Urinary bladder (tissue), 4 donors: ENCODE data around the gene PLCXD3. TPM values are rescaled to one million over a fixed set of nuclear protein-coding genes. Genes with fewer than 3 reads are reported as not detected.

Source experiments
- DNase-seq: peaks from one replicate; pipeline ENCODE4 v3.0.0-alpha.2; 2015; ENCODE audit errors: extremely low spot score
- H3K27ac ChIP-seq: one replicate; pipeline ENCODE4 v1.5.1; 2013; ENCODE audit warnings: low read depth, mild to moderate bottlenecking, moderate library complexity
- H3K36me3 ChIP-seq: one replicate; pipeline ENCODE4 v1.6.1; 2013; ENCODE audit warnings: mild to moderate bottlenecking, moderate library complexity; ENCODE audit not compliant: insufficient read depth
- H3K4me1 ChIP-seq: one replicate; pipeline ENCODE4 v1.6.1; 2013; ENCODE audit warnings: mild to moderate bottlenecking, moderate library complexity; ENCODE audit not compliant: insufficient read depth
- H3K4me3 ChIP-seq: one replicate; pipeline ENCODE4 v1.5.1; 2013; ENCODE audit warnings: low read depth, low read length
- WGBS: extraction: QIAGEN DNeasy Blood & Tissue Kit; methylation state at CpG from one replicate; pipeline ENCODE4 v1.1.7; 2013; 5-methylcytosine and 5-hydroxymethylcytosine counted together
- polyA plus RNA-seq: library from polyadenylated mRNA; stranded (reverse); fragments of 200-250 nt; gene quantifications from one replicate; pipeline ENCODE4 v1.2.3, GENCODE V29; 2013
- total RNA-seq: library from RNA; depleted of rRNA; stranded (reverse); fragments of >200 nt; gene quantifications from one replicate; pipeline ENCODE4 v1.2.3, GENCODE V29; 2014
- donor health status: healthy with polysubstance abuse.
- donor health status: healthy.

PLCXD3 gene
- total and polyA plus RNA-seq, 2 donors: 0.42 to 2.5 TPM

- no peak for DNase-seq
- no peak overlapping the region for H3K4me3 ChIP-seq
- 91% methylated on average over 2 of the region's 2 CpGs for WGBS
Measured at GRCh38 chr5:41290810-41291209, 219.6 kb downstream of the PLCXD3 start.

GRCh38 chr5:41289970-41290464 lies 220.4 kb downstream of the PLCXD3 start:
- no peaks in the 10 kb centered on the region for H3K36me3 ChIP-seq
- DNase-seq: no peak
- H3K4me3 ChIP-seq: no peak overlapping the region
- H3K27ac ChIP-seq: no peak overlapping the region
- H3K4me1 ChIP-seq: no peaks in the 10 kb centered on the region
- 86% methylated on average over 4 of the region's 4 CpGs for WGBS

More at GRCh38 chr5:41290810-41291209, 219.6 kb downstream of the PLCXD3 start:
- H3K27ac ChIP-seq: no peak overlapping the region
- H3K4me1 ChIP-seq: no peaks in the 10 kb centered on the region
- H3K36me3 ChIP-seq: no peaks in the 10 kb centered on the region

GRCh38 chr5:41286696-41287095 lies 223.7 kb downstream of the PLCXD3 start:
- Histone ChIP-seq H3K27ac (no peak overlapping the region), H3K4me1 (no peaks in the 10 kb centered on the region), H3K4me3 (no peak overlapping the region), H3K36me3 (no peaks in the 10 kb centered on the region)
- 42% methylated on average over 2 of the region's 2 CpGs for WGBS
- no peak for DNase-seq

- WGBS: 83% methylated on average over 2 of the region's 2 CpGs
- Histone ChIP-seq H3K4me3 (no peak overlapping the region), H3K4me1 (no peaks in the 10 kb centered on the region), H3K27ac (no peak overlapping the region), H3K36me3 (no peaks in the 10 kb centered on the region)
- no peak for DNase-seq
Measured at GRCh38 chr5:41286165-41286564, 224.2 kb downstream of the PLCXD3 start.

GRCh38 chr5:41284938-41285337 lies 225.5 kb downstream of the PLCXD3 start:
- WGBS: 65% methylated on average over 2 of the region's 2 CpGs
- Histone ChIP-seq H3K36me3 (no peaks in the 10 kb centered on the region), H3K27ac (no peak overlapping the region), H3K4me3 (no peak overlapping the region), H3K4me1 (no peaks in the 10 kb centered on the region)
- DNase-seq: no peak

- WGBS: 24% methylated on average over 12 of the region's 12 CpGs
- no peaks in the 10 kb centered on the region for H3K4me1 ChIP-seq
- H3K36me3 ChIP-seq: no peaks in the 10 kb centered on the region
- H3K27ac ChIP-seq: no peak overlapping the region
- DNase-seq: no peak
- no peak overlapping the region for H3K4me3 ChIP-seq
Measured at GRCh38 chr5:41281215-41281810, 229.1 kb downstream of the PLCXD3 start.

- WGBS: 54% methylated on average over 2 of the region's 2 CpGs
- Histone ChIP-seq H3K4me1 (no peaks in the 10 kb centered on the region), H3K36me3 (peaks cover 2% of the 10 kb centered on the region)
Measured at GRCh38 chr5:41279040-41279439, 231.4 kb downstream of the PLCXD3 start.

GRCh38 chr5:41277476-41278245 lies 232.7 kb downstream of the PLCXD3 start:
- no peaks in the 10 kb centered on the region for H3K4me1 ChIP-seq
- no peak overlapping the region for H3K4me3 ChIP-seq
- DNase-seq: no peak
- no peak overlapping the region for H3K27ac ChIP-seq
- H3K36me3 ChIP-seq: peaks cover 2% of the 10 kb centered on the region
- WGBS: 71% methylated on average over 4 of the region's 4 CpGs

More at GRCh38 chr5:41279040-41279439, 231.4 kb downstream of the PLCXD3 start:
- no peak overlapping the region for H3K4me3 ChIP-seq
- no peak overlapping the region for H3K27ac ChIP-seq
- no peak for DNase-seq

- WGBS: 84% methylated on average over 8 of the region's 8 CpGs
- Histone ChIP-seq H3K4me3 (no peak overlapping the region), H3K36me3 (peaks cover 2% of the 10 kb centered on the region), H3K4me1 (no peaks in the 10 kb centered on the region), H3K27ac (no peak overlapping the region)
- no peak for DNase-seq
Measured at GRCh38 chr5:41275813-41276512, 234.4 kb downstream of the PLCXD3 start.

- no peak for DNase-seq
- no peak overlapping the region for H3K27ac ChIP-seq
- peaks cover 2% of the 10 kb centered on the region for H3K36me3 ChIP-seq
- no peaks in the 10 kb centered on the region for H3K4me1 ChIP-seq
- WGBS: 39% methylated on average over 2 of the region's 2 CpGs
- no peak overlapping the region for H3K4me3 ChIP-seq
Measured at GRCh38 chr5:41270423-41271251, 239.8 kb downstream of the PLCXD3 start.

- H3K4me1 ChIP-seq: no peaks in the 10 kb centered on the region
- no peak for DNase-seq
- H3K36me3 ChIP-seq: no peaks in the 10 kb centered on the region
- no peak overlapping the region for H3K4me3 ChIP-seq
- WGBS: 86% methylated on average over 1 of the region's 1 CpG
- no peak overlapping the region for H3K27ac ChIP-seq
Measured at GRCh38 chr5:41268894-41269293, 241.5 kb downstream of the PLCXD3 start.

GRCh38 chr5:41266377-41266776 lies 244.0 kb downstream of the PLCXD3 start:
- 55% methylated on average over 2 of the region's 2 CpGs for WGBS
- no peak overlapping the region for H3K4me3 ChIP-seq

GRCh38 chr5:41264019-41264418 lies 246.4 kb downstream of the PLCXD3 start:
- no peaks in the 10 kb centered on the region for H3K36me3 ChIP-seq
- no peaks in the 10 kb centered on the region for H3K4me1 ChIP-seq
- H3K4me3 ChIP-seq: no peak overlapping the region
- DNase-seq: peak; percentile 74
- WGBS: 22% methylated on average over 3 of the region's 3 CpGs
- peak overlapping the region; percentile 28 for H3K27ac ChIP-seq

More at GRCh38 chr5:41266377-41266776, 244.0 kb downstream of the PLCXD3 start:
- DNase-seq: no peak
- H3K36me3 ChIP-seq: no peaks in the 10 kb centered on the region
- peak overlapping the region; percentile 10 for H3K27ac ChIP-seq
- H3K4me1 ChIP-seq: no peaks in the 10 kb centered on the region
